Fibroblast of lung (primary cell): ENCODE data around the gene CCDC154.

Source experiments
- CTCF ChIP-seq, 2 donors: IDR thresholded peaks in 1 of 2; conservative IDR thresholded peaks in 1 of 2; 1 replicate in 1 of 2; 2 replicates in 1 of 2; pipeline ENCODE4 v1.5.1; 2011 to 2012; ENCODE audit warnings: low read length in 2 of 2, control low read depth in 1 of 2, inconsistent platforms in 1 of 2, low read depth in 1 of 2, mild to moderate bottlenecking in 1 of 2
- EZH2 ChIP-seq: IDR thresholded peaks from 2 replicates; pipeline ENCODE4 v1.5.1; 2012; ENCODE audit warnings: low read length, control low read depth, mild to moderate bottlenecking; ENCODE audit errors: missing control alignments

GRCh38 chr16:1474082-1474795 is 29.9 kb upstream of the CCDC154 start:
- TF ChIP-seq CTCF (conservative IDR thresholded peaks at IDR 0.05 in 1 of 2, IDR thresholded peaks at IDR 0.05 in 1 of 2; ENCODE audit: low read depth in 1 of 2, low read length in 2 of 2) (no peak), EZH2 (no peak)
